HG02852 (cell line): Measurements from ENCODE around the gene MAGI1.

ENCODE experiments used
- ATAC-seq: cut with Tn5 transposase; IDR thresholded peaks from one replicate; pipeline ENCODE4 v1.9.1; 2021; ENCODE audit warnings: mild to moderate bottlenecking, moderate library complexity; ENCODE audit not compliant: unreplicated experiment

MAGI1 gene

DNA sequence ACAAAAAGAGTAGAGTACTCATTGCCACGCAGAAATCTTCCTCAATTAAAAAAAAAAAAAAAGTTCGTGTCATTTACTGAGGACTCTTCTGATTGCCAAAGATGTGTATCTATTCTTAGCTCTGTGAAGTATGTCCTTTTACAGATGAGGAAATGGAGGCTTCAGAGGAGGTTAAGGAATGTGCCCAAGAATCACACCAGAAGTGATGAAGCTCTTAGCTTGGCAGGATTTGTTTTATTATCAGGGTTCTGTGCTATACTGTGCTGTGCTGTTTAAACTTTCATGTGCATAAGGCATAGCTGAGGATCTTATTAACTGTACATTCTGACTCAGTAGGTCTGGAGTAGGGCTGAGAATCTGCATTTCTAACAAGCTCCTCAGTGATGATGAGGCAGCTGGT lies 685.8 kb downstream of the MAGI1 start:
- ATAC-seq = no peak

DNA sequence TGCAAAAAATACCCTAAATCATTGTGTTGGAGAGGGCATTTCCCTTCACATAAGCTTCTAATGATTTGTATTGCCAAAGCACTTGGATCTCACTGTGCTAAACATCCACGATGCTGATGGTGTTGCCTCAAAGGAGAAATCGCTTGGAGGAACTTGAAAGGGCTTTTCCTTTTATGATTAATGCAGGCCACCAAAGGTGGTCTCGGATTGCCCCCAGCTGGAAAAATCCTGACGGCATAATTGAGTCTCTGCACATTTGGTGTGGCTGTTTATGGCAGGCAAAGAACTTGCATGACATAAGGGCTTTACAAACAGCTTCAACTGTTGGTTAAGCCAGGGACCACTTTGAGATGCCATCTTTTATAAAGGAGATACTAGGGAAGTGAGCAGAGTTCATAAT lies 687.0 kb downstream of the MAGI1 start:
- ATAC-seq = no peak

DNA sequence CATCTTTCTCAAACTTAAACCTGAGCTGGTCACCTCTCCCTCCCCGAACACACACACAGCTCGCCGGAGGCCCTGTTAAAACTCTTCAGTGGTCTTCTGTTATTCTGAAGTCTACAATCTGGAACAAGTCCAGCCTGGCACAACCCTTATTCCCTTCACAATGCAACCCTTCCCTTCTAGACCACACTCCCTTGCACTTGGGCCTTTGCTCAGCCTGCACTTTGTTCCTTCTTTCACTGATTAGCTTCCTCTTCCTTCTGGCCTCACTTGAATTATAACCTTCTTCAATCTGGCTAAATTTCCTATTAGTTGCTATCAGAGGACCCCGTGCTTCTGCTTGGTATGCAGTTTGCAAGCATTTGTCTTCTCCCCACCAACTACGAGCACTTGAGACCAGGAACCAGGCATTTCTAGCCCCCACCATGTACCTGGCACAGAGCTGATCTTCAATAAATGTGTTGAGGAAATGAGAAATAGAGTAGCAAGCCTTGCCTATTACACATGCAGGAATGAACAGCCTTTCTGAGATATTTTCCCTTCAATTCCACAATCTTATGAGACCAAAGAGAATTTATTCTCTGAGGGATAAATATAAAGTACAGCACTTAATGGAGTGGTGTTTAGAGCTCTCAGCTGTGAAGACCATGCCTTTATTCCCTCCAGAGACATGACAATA lies 687.8 kb downstream of the MAGI1 start:
- no peak for ATAC-seq

DNA sequence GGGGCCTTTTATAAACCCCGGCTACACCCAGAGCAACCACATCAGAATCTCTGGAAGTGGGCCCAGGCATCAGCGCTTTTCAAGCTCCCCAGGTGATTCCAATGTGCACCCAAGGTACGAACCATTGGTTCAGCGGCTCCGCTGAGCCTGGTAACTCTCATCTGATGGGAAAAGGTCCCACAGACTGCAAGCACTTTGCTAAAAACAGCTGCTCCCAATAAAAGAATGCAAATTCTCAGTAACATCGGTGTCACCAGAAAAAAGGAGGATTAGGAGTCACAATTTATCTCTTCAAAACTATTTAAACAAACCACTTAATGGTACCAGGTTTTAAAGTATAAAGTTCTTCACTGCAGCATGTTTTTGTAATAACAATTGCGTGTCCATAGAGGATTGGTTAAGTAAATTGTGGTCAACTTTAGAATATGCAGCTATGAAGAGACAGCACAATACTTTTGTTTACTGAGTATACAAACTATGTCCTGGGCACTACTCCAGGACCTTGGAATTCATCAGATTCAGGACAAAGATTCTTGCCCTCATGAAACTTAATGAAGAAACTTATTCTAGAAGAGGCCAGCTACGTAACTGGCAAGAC lies 690.2 kb downstream of the MAGI1 start:
- ATAC-seq = no peak

DNA sequence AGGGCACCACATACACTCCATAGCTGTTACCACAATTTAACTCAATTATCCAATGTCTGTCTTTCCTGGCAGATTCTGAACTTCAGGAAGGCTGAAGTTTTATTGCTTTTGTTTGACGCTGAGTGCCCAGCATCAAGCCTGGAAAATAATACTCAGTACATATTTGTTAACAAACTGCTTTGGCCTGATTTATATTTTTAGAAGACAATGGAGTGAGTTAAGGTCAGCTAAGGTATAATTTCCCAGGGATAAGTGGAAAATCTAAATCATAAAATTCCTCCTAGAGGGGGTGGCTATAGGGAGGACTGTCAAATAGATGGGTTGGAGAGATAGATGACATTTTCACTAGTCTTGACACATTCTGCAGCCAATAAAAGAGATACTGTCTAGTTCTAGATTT lies 691.6 kb downstream of the MAGI1 start:
- no peak for ATAC-seq

DNA sequence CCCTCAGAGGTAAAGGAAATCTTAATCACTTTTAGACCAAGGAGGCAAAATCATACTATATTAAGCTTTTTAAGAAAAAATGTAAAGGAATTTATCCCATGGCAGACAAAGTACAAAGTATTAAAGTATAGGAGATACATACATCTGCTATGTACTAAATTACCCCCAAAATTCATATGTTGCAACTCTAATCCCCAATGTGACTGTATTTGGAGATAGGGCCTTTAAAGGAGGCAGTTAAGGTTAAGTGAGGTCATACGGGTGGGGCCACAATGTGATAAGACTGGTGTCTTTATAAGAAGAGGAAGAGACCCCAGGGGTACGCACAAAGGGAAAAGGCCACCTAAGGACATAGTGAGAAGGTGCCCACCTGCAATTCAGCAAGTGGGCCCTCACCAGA lies 693.9 kb downstream of the MAGI1 start:
- no peak for ATAC-seq

DNA sequence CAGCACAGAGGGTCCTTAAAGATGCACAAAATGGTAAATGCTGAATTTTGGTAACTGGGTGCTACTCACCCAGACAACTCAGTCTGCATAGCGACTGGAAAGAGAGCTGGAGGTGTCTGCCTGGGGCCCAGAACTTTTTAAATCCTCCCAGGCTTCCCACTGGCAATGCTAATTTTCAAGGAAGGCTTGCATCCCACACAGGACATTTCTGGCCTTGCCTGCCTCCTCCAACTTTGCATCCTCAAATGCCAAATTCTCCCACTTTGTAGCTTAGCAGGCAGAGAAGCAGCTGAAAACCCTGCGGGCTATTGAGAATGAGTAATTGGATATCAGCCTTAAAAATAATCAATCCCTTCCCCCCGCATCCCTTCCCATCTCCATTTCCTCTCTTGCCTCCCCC lies 694.3 kb downstream of the MAGI1 start:
- ATAC-seq = no peak

DNA sequence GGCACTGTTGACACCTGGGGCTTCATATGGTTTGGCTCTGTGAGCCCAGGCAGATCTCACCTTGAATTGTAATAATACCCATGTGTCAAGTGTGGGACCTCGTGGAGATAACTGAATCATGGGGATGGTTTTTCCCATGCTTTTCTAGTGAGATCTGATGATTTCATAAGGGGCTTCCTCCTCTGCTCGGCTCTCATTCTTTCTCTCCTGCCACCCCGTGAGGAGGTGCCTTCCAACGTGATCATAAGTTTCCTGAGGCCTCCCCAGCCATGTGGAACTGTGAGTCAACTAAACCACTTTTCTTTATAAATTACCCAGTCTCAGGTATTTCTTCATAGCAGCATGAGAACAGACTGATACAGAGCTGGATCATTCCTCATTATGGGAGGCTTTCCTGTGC lies 695.0 kb downstream of the MAGI1 start:
- no peak for ATAC-seq

DNA sequence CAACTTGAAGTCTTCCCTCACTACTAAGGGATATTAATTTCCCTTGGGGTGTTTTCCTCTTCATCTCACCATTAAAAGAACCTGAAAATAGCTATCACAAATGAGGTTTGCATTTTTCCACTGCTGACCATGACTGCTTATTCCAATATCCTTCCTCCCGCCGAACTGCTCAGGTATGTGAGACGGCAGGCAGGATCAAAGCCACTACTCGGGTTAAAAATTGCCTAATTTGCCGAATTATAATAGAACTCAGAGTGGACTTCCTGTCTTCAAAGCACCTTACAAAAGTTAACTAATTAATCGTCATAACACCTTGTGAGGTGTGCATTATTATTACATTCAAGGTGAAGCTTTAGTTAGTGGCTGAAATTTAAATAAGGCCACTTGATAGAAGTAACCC lies 695.7 kb downstream of the MAGI1 start:
- ATAC-seq = no peak

DNA sequence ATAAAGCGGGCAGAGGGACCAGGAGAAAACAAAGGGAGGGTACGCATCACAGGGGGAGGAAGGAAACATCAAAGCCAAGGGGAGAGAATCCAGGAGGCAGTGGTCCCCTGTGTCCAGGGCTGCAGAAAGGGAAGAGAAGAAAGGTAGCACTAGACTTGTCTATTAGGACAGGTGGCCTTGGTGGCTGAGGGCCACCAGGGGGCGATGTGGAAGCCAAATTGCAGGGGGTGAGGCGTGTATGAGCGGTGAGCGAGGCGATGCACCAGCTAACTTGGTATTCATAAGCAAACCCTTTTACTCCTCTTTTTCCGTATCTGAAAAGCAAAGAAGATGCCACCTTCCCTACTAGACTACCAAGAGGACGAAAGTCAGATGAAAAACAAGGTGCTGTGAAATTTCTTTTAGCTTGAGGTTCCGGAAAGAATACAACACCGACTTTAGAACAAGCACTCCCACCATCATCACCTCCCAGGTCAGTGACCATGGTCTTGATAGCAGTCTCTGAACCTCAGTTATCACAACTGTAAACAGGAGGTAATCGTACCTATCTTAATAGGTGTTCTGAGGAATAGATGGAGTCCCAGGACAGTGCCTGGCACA lies 696.5 kb downstream of the MAGI1 start:
- ATAC-seq = peak; percentile 70

DNA sequence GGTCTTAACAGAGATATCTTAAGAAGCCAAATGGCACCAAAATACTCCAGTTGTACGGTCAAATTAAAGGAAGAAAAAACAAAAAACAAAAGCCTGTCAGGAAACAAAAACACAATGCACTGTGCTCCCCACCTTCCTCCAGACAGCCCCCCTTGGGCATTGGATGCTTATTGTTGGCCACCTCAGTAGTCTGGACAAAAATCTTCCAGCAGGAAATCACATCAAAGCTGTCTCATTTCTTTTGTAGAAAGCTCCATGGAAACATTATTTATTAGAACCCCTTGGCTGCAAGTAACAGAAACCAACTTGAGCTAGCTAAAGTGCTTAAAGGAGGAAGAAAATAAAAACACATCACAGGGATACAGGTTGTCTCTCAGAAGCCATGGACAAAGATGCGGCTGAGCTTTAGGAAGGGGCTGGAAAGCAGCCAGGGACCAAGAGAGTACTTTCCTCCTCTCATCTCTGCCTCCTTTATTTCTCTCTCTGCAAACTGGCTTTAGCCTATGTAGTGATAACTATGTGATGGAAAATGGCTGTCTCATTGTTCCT lies 699.5 kb downstream of the MAGI1 start:
- ATAC-seq = no peak

DNA sequence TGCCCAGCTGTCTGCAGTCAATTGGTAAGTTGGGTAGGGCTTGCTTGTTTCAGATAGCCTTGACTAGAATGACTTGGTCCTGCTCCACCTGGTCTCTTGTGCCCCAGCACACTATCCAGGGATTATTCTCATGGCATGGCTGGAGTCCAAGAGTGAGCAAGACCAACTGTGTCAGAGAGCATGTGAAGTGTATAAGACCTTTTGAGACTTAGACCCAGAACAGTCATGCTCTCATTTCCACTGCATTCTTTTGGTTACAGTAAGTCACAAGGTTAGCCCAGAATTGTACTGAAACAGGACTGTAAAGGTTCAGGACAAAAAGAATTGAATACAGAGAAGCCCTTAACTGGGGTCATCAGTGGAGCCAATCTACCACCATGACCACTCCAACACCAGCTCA lies 700.1 kb downstream of the MAGI1 start:
- ATAC-seq = no peak

DNA sequence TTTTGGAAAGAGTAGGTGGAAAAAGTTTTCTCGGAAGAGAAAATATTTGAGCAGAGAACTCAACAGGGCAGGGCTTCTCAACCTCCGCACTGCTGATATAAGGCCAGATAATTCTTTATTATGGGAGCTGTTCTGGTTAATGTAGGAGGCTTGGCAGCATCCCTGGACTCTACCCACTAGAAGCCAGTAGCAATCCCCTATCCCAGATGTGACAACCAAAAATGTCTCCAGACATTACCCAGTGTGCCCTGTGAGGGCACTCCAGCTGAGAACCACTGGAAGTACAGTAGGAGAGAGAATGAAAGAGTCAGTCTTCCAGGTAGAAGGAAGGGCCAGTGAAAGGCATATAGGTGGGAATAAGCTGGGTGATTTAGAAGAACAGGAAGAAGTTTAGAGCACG lies 703.1 kb downstream of the MAGI1 start:
- ATAC-seq = no peak

DNA sequence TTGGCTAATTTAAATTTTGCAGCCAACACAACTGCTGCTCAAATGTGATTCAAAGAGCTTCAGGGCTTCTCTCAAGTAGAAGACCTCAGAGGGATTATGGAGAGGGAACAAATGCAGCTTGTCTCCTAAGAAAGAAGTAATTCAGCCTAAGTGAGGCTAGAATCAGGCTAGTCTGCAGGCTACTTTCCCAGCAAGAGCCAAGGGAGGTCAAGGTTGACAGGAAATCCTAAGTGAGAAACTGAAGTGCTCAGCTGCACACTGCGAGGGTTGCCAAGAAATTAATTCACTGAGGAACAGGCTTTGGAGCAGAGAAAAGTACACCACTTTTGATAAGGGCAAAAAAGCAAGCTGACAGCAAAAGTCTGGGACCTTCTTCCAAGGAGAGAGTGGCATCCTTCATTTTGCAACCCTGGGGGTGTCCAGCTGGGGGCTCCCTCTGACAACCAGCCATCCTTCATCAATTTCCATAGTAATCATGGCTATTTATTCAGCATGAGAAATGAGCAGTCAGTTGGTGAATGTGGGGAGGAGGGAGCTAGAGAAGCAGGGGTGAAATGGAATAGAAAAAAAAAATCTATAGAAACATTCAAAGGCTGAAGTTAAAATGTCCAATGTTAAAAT lies 704.6 kb downstream of the MAGI1 start:
- no peak for ATAC-seq

DNA sequence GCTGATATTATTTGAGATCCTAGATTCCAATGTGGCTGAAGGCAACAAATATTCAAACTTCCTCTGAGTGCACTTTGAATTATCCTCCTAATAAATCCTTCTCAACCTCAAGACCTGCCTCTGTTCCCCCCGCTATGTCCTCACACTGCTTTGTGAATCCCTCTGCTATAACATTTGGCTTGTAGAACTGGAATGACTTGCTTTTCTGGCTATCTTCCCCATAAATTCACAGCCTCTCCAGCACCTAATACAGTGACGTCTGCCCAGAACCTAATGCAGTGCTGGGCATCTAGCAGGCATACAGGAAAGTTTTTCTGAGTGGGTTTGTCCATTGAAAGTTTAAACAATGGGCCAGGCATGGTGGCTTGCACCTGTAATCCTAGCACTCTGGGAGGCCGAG lies 707.0 kb downstream of the MAGI1 start:
- no peak for ATAC-seq

DNA sequence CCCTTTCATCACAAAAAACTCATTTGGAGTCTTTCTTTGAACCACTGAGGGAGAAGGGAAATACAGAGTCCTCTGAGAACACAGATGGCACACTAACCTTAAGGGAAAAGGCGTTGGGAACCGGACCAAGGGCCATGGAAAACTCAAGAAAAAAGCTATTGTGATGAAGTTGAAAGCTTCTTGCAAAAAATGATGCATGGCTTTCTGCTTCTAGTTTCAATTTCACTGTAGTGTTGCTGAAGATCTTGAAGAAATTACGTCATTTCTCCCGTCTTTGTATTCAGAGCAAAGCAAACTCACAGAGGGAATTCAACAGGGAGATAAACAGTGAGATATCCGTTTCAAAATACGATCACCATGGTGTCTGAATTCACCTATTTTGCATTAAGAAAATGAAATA lies 708.6 kb downstream of the MAGI1 start:
- no peak for ATAC-seq

DNA sequence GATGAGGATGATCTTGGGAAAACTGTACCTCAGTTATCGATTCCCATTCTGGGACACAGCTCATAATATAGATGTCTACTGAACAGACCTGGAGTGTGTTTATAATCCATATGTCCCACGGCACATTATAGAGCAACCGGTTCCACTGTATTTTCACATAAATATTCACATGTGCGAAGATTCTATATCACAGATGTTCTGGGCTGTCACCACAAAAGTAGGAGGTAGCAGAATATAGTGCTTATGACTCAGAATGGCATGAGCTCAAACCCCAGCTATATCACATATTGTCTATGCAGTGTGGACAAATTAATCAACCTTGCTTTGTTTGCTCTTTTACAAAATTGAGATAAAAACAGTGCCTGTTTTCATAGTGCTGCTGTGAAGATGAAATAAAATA lies 710.6 kb downstream of the MAGI1 start:
- ATAC-seq = no peak

DNA sequence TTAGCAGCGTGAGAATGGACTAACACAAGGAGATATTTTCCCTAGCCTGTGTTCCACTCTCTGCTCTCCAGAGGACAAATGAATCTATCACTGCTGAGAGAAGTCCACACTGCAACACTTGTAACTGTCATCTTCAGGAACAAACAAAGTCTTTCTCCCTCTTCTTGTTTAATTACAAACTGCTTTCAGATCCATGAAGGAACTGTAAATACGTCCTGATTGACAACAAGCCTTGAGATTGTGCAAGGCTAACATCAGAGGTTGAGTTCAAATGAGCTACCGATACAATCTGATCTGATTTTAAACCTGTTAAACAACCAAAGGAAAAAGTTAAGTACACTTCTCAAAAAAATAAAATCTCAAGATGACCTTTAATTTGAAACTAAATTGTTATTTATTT lies 712.1 kb downstream of the MAGI1 start:
- ATAC-seq = no peak

DNA sequence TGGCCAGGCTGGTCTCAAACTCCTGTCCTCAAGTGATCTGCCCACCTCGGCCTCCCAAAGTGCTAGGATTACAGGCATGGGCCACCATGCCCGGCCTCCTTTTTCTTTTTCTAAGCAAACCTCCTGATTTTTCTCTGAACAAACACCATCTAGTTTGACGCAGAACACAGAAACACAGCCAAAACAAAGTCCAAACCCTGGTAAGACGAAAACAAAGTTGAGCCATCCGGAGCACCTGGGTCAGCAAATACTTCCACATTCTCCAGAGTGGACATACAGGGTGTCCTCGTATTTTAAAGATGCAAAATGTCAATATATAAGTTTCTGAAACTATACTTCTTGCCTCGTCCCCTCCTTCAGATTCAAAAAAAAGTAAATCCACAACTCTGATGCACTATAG lies 715.8 kb downstream of the MAGI1 start:
- ATAC-seq = no peak

DNA sequence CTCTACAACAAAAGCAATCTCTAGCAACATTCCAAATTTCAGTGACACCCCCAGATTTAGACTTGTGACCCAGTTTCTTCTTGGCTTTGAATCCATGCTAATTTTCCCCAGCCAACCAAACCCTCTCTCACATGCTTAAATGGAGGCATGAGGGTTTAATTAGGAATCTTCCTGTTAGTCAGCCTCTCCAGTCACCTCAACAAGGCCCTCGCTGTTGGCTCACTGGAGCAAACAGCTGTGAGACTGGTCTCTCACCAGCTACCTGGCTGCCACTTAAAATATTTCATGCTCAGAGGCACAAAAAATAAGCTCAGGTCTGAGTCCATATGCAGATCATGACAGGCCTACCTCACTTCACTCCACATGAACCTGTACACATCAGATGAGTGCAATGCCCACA lies 720.5 kb downstream of the MAGI1 start:
- no peak for ATAC-seq

DNA sequence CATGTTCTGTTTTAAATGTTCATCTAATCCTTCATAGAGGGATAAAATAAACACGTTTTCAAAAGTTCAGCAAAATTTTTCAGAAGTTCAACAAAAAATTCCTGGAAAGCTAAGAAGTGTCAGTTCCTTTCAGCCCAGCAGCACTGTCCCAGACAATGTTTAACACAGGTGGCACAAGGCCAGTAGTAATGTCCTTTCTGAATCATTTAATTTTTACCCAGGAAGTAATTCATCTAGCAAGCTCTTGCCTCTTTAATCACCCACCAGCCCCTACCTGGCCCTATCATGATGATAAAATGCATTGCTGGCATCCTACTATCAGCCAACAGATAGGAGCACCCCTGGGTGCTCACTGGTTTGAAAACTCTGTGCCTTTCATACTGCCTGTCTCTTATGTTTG lies 723.8 kb downstream of the MAGI1 start:
- ATAC-seq = no peak

DNA sequence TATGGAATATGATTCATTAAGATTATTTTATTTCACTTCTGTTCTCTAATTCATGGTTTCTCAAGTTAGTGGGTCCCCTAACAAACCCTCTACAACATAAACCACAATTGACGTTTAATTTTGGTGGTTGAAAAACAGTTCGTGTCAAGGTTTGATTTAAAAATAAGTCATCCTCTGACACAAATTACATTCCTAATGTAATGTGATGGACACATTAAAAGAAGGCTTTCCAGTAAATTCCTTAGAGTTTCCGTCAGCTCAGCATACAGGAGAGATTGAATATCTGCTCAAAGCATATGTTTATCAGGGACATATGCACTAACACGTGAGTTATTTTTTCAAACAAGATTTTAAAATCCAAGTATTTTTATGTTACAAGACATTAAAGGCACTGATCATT lies 724.4 kb downstream of the MAGI1 start:
- no peak for ATAC-seq
